ENCODE data around the gene ERBB4.

DNA sequence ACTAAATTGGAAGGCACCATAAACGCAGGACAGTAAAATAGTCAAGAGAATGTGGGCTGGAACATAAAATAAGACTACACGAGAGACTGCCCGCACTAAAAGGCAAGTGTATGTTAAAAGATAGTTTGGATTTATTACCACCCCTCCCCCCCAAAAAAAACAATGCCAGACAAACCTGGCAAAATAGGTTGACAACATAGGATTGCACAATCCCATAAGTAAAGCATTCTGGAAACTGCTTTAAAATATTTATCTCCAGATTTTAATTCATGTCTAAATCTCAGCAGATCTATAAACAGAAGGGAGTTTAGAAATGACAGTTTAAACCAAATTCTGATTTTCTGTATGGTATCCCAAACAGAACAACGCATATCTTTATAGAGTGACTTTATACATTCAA is 455.1 kb downstream of the ERBB4 start:
- TF ChIP-seq CTCF (IDR thresholded peaks at IDR 0.05): no peak
- no peak for TF ChIP-seq POLR2A (IDR thresholded peaks at IDR 0.05)
- no peak for TF ChIP-seq POLR2AphosphoS5 (IDR thresholded peaks at IDR 0.05)
